MM.1S (cell line): ENCODE results near the gene OSBPL1A.

Experiments used
- CTCF ChIP-seq: fragments of 300-600 bp; sonication (generic); IDR thresholded peaks from 2 replicates; pipeline ENCODE4 v1.5.1; 2016; ENCODE audit warnings: antibody characterized with exemption, low read length, mixed read lengths
- EZH2 ChIP-seq: fragments of 300-600 bp; sonication (generic); optimal IDR thresholded peaks from 2 replicates; pipeline ENCODE3; 2017; ENCODE audit warnings: low read depth, mild to moderate bottlenecking, antibody characterized with exemption, low read length, mixed read lengths
- EZH2phosphoT487 ChIP-seq: fragments of 300-600 bp; sonication (generic); IDR thresholded peaks from 2 replicates; pipeline ENCODE4 v1.6.1; 2018; ENCODE audit warnings: antibody characterized with exemption, low read length

- no peak for TF ChIP-seq CTCF
- no peak for TF ChIP-seq EZH2phosphoT487
- TF ChIP-seq EZH2 = no peak
These were observed 82.5 kb downstream of the OSBPL1A start for GRCh38 chr18:24315170-24315569.
